ENCODE measurements around the gene ENPP1. TPM values are rescaled to one million over a fixed set of nuclear protein-coding genes. Genes with fewer than 3 reads are reported as not detected.

ENPP1 gene
- total RNA-seq, 1 donor from 2014 or later = 32.4 TPM

GRCh38 chr6:131763749-131764148 is 44.1 kb upstream of the ENPP1 start:
- Mint-ChIP-seq H3K9me3 (ENCODE audit: unreplicated experiment) (no peaks in the 10 kb centered on the region), H3K4me3 (ENCODE audit: unreplicated experiment) (no peak overlapping the region), H3K27me3 (ENCODE audit: unreplicated experiment) (peaks cover 2% of the 10 kb centered on the region), H3K4me1 (ENCODE audit: unreplicated experiment) (peaks cover 19% of the 10 kb centered on the region), H3K27ac (ENCODE audit: unreplicated experiment) (no peak overlapping the region), H3K36me3 (ENCODE audit: low read depth, unreplicated experiment) (peaks cover 3% of the 10 kb centered on the region)
- DNase-seq (ENCODE audit: low spot score) = no peak
- no peak for TF ChIP-seq CTCF (IDR thresholded peaks at IDR 0.05; ENCODE audit: unreplicated experiment)

GRCh38 chr6:131764350-131764749 is 43.5 kb upstream of the ENPP1 start:
- no peaks in the 10 kb centered on the region for H3K9me3 Mint-ChIP-seq (ENCODE audit: unreplicated experiment)
- peaks cover 3% of the 10 kb centered on the region for H3K36me3 Mint-ChIP-seq (ENCODE audit: low read depth, unreplicated experiment)
- no peak overlapping the region for H3K27ac Mint-ChIP-seq (ENCODE audit: unreplicated experiment)
- H3K27me3 Mint-ChIP-seq (ENCODE audit: unreplicated experiment) = peaks cover 2% of the 10 kb centered on the region
- no peak for DNase-seq (ENCODE audit: low spot score)
- H3K4me3 Mint-ChIP-seq (ENCODE audit: unreplicated experiment) = no peak overlapping the region
- peaks cover 19% of the 10 kb centered on the region for H3K4me1 Mint-ChIP-seq (ENCODE audit: unreplicated experiment)
- no peak for TF ChIP-seq CTCF (IDR thresholded peaks at IDR 0.05; ENCODE audit: unreplicated experiment)

- Mint-ChIP-seq H3K27ac (ENCODE audit: unreplicated experiment) (peak overlapping the region; percentile 62), H3K36me3 (ENCODE audit: low read depth, unreplicated experiment) (peaks cover 3% of the 10 kb centered on the region), H3K4me3 (ENCODE audit: unreplicated experiment) (no peak overlapping the region), H3K27me3 (ENCODE audit: unreplicated experiment) (peaks cover 2% of the 10 kb centered on the region), H3K4me1 (ENCODE audit: unreplicated experiment) (peaks cover 13% of the 10 kb centered on the region), H3K9me3 (ENCODE audit: unreplicated experiment) (no peaks in the 10 kb centered on the region)
- DNase-seq (ENCODE audit: low spot score) = no peak
- TF ChIP-seq CTCF (IDR thresholded peaks at IDR 0.05; ENCODE audit: unreplicated experiment) = no peak
Measured at GRCh38 chr6:131765081-131765803, 42.6 kb upstream of the ENPP1 start.

GRCh38 chr6:131765804-131766135 is 42.0 kb upstream of the ENPP1 start:
- Mint-ChIP-seq H3K27ac (ENCODE audit: unreplicated experiment) (no peak overlapping the region), H3K9me3 (ENCODE audit: unreplicated experiment) (no peaks in the 10 kb centered on the region)
- no peak for TF ChIP-seq CTCF (IDR thresholded peaks at IDR 0.05; ENCODE audit: unreplicated experiment)

GRCh38 chr6:131766631-131767030 is 41.2 kb upstream of the ENPP1 start:
- H3K36me3 Mint-ChIP-seq (ENCODE audit: low read depth, unreplicated experiment) = peaks cover 3% of the 10 kb centered on the region
- no peak overlapping the region for H3K27ac Mint-ChIP-seq (ENCODE audit: unreplicated experiment)
- peaks cover 2% of the 10 kb centered on the region for H3K27me3 Mint-ChIP-seq (ENCODE audit: unreplicated experiment)
- TF ChIP-seq CTCF (IDR thresholded peaks at IDR 0.05; ENCODE audit: unreplicated experiment) = no peak
- peaks cover 12% of the 10 kb centered on the region for H3K4me1 Mint-ChIP-seq (ENCODE audit: unreplicated experiment)
- H3K9me3 Mint-ChIP-seq (ENCODE audit: unreplicated experiment) = no peaks in the 10 kb centered on the region
- no peak overlapping the region for H3K4me3 Mint-ChIP-seq (ENCODE audit: unreplicated experiment)
- DNase-seq (ENCODE audit: low spot score) = no peak

More at GRCh38 chr6:131765804-131766135, 42.0 kb upstream of the ENPP1 start:
- no peak overlapping the region for H3K4me3 Mint-ChIP-seq (ENCODE audit: unreplicated experiment)
- no peak for DNase-seq (ENCODE audit: low spot score)
- H3K36me3 Mint-ChIP-seq (ENCODE audit: low read depth, unreplicated experiment) = peaks cover 3% of the 10 kb centered on the region
- H3K4me1 Mint-ChIP-seq (ENCODE audit: unreplicated experiment) = peaks cover 12% of the 10 kb centered on the region
- peaks cover 2% of the 10 kb centered on the region for H3K27me3 Mint-ChIP-seq (ENCODE audit: unreplicated experiment)
